ENCODE measurements around the gene ADAMTS18. TPM values are rescaled to one million over a fixed set of nuclear protein-coding genes. Genes with fewer than 3 reads are reported as not detected.

Gene ADAMTS18
- total RNA-seq, 4 donors from 2014 or later: 0.71 to 1.0 TPM; not detected in 2

DNA sequence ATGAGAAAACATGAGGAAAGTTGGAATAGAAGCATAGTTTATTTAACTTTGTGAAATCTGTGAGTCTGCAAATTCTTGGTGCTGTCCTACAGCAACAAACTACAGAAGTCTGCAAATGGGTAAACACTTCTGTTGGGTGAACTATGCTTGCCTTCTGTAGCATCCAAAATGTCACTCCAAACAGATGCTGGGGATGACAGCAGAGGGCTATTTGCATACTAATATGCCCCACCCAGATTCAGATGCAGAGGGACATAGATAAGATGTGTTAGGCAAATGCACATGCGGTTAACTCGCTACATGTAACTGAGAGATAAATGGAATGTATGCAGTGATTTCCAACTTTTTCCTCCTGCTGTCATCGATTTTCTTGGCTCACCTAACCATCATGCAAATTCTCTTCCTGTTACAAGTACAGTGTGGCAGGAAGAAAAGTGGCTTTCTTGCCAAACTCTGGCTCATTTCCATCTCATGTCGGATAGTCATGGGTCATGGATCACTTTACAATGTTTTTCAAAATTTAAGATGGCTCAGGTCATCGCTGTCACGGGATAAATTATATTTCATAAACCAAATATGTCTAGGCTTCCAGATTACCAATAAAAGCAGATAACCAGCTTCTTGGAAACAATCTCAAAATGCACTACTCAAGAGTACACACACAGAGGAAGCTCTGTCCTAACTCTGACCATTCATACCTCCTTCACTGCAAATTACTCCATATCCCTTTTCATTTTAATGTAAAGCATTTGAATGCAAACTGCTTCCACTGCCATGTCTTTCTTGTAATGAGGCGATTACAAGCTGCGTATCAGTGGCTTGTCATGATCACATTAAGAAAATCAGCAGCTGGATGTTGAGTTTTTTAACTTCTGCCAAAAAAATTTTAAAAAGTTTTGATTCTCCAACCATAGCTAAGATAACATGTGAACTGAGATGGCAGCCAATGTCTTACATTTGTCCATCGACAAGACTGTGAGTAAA lies 47.7 kb downstream of the ADAMTS18 start:
- TF ChIP-seq POLR2A (IDR thresholded peaks at IDR 0.05): no peak
- TF ChIP-seq, protein P1, sequence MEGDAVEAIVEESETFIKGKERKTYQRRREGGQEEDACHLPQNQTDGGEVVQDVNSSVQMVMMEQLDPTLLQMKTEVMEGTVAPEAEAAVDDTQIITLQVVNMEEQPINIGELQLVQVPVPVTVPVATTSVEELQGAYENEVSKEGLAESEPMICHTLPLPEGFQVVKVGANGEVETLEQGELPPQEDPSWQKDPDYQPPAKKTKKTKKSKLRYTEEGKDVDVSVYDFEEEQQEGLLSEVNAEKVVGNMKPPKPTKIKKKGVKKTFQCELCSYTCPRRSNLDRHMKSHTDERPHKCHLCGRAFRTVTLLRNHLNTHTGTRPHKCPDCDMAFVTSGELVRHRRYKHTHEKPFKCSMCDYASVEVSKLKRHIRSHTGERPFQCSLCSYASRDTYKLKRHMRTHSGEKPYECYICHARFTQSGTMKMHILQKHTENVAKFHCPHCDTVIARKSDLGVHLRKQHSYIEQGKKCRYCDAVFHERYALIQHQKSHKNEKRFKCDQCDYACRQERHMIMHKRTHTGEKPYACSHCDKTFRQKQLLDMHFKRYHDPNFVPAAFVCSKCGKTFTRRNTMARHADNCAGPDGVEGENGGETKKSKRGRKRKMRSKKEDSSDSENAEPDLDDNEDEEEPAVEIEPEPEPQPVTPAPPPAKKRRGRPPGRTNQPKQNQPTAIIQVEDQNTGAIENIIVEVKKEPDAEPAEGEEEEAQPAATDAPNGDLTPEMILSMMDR (IDR thresholded peaks at IDR 0.05): no peak
- intact Hi-C loops (cut with DNase I; ENCODE audit: low total_unique reads): no loop called here
- H3K4me3 ChIP-seq (ENCODE audit: low read depth, poor library complexity, severe bottlenecking): no peak overlapping the region
- no peak for DNase-seq (ENCODE audit: low spot score in 2 of 2)
- WGBS, 2 donors: 54 to 57% methylated on average over 9 of the region's 9 CpGs

DNA sequence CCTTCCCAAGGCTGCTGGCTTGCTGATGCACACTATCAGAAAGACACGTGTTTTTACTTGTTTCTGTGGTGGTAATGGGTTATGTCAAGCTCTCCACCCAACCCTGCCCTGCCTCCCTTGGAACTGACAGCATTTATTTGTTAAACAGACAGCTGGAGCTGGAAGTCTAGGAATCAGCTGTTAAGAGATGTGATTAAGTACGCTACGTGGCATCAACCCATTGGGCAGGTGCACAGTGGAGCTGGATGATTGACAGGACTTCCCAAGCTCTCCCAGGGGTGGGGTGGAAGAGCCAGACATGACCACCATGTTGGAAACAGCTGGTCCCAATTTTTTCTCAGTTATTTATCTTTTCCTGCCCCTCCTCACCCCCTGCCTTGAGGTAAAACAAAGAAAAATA lies 49.4 kb downstream of the ADAMTS18 start:
- 21 to 30% methylated on average over 3 of the region's 3 CpGs for WGBS, 2 donors
- no peak for TF ChIP-seq POLR2A (IDR thresholded peaks at IDR 0.05)
- TF ChIP-seq, protein P1 (IDR thresholded peaks at IDR 0.05): no peak
- intact Hi-C loops (cut with DNase I; ENCODE audit: low total_unique reads): no loop called here

DNA sequence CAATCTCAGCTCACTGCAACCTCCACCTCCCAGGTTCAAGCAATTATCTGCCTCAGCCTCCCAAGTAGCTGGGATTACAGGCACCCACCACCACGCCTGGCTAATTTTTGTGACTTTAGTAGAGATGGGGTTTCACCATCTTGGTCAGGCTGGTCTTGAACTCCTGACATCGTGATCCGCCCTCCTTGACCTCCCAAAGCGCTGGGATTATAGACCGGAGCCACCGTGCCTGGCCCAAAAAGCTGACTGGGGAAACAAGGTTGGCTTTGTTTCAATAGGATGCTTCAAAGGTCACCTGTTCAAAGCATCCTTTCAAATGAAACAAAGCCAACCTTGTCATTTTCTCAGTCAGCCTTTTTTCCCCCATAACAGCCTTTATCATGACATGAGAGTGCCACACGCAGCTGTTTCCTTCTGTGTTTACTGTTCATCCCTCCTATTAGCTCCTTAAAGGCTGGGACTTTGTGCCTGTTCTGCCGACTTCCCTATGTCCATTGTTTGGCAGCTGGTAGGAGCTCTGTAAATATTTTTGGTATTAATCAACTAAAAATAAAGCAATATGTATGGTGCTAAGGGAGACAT lies 51.1 kb downstream of the ADAMTS18 start:
- 75 to 76% methylated on average over 8 of the region's 8 CpGs for WGBS, 2 donors
- DNase-seq (ENCODE audit: low spot score in 2 of 2): no peak
- TF ChIP-seq, protein P1 (IDR thresholded peaks at IDR 0.05): no peak
- TF ChIP-seq POLR2A (IDR thresholded peaks at IDR 0.05): no peak
- intact Hi-C loops (cut with DNase I; ENCODE audit: low total_unique reads): no loop called here
- no peak overlapping the region for H3K4me3 ChIP-seq (ENCODE audit: low read depth, poor library complexity, severe bottlenecking)

More for the DNA sequence above, 49.4 kb downstream of the ADAMTS18 start:
- DNase-seq (ENCODE audit: low spot score in 2 of 2): no peak
- H3K4me3 ChIP-seq (ENCODE audit: low read depth, poor library complexity, severe bottlenecking): no peak overlapping the region

DNA sequence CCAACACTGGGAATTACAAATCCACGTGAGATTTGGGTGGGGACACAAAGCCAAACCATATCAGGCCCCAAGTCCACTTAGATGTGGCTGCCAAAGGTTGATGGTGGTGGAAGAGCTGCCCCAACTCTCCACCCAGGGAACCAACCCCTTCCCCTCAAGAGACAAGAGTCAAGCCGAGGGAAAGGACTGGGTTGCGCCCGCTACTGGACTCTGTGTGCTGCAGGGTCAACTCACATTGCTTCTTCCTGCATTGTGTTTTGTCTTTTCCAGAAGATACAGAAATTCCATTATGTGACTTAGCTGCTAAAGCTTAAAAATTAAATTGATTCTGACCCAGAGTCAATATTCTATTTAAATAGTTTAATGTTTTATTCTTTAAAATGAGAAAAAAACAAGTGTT lies 58.5 kb downstream of the ADAMTS18 start:
- intact Hi-C loops (cut with DNase I; ENCODE audit: low total_unique reads): no loop called here
- H3K4me3 ChIP-seq (ENCODE audit: low read depth, poor library complexity, severe bottlenecking): no peak overlapping the region
- DNase-seq (ENCODE audit: low spot score in 2 of 2): no peak
- WGBS, 2 donors: 54 to 90% methylated on average over 4 of the region's 4 CpGs
- no peak for TF ChIP-seq POLR2A (IDR thresholded peaks at IDR 0.05)
- TF ChIP-seq, protein P1 (IDR thresholded peaks at IDR 0.05): no peak

DNA sequence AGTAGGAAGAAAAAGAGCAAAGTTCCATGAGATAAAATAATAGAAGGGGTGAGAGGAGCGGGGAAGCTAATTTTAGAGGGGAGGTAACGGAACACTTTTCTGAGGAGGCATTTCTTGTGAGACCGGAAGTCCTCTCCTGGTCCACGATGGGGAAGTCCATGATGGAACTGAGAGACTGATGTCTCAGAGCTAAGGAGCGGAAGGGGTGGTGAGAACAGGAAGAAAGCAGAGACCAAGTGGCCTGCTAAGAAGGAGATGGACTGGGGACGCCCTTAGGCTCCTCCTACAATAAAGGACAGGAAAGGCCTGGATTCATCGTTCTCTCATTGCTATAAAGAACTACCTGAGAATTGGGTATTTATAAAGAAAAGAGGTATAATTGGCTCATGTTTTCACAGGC lies 59.4 kb downstream of the ADAMTS18 start:
- DNase-seq (ENCODE audit: low spot score in 2 of 2): no peak
- 91 to 94% methylated on average over 7 of the region's 7 CpGs for WGBS, 2 donors
- no peak overlapping the region for H3K4me3 ChIP-seq (ENCODE audit: low read depth, poor library complexity, severe bottlenecking)
- TF ChIP-seq, protein P1 (IDR thresholded peaks at IDR 0.05): no peak
- TF ChIP-seq POLR2A (IDR thresholded peaks at IDR 0.05): no peak
- intact Hi-C loops (cut with DNase I; ENCODE audit: low total_unique reads): no loop called here
